ENCODE results near the gene JAG1. TPM values are rescaled to one million over a fixed set of nuclear protein-coding genes. Genes with fewer than 3 reads are reported as not detected.

Gene JAG1
- total and polyA plus RNA-seq, 8 donors = 31.2 to 70.8 (median 57.8) TPM

GRCh38 chr20:10603971-10604864 lies 69.6 kb downstream of the JAG1 start:
- H3K4me3 ChIP-seq = no peak overlapping the region
- DNase-seq (peak in 1 of 4 donors; percentile 56), ATAC-seq (peak; percentile 90)
- peaks cover 6 to 15% of the 10 kb centered on the region in 2 donors for H3K4me1 ChIP-seq
- H3K27me3 ChIP-seq = no peaks in the 10 kb centered on the region
- peak overlapping the region; percentile 55 to 67 for H3K27ac ChIP-seq
- TF ChIP-seq, protein P1, sequence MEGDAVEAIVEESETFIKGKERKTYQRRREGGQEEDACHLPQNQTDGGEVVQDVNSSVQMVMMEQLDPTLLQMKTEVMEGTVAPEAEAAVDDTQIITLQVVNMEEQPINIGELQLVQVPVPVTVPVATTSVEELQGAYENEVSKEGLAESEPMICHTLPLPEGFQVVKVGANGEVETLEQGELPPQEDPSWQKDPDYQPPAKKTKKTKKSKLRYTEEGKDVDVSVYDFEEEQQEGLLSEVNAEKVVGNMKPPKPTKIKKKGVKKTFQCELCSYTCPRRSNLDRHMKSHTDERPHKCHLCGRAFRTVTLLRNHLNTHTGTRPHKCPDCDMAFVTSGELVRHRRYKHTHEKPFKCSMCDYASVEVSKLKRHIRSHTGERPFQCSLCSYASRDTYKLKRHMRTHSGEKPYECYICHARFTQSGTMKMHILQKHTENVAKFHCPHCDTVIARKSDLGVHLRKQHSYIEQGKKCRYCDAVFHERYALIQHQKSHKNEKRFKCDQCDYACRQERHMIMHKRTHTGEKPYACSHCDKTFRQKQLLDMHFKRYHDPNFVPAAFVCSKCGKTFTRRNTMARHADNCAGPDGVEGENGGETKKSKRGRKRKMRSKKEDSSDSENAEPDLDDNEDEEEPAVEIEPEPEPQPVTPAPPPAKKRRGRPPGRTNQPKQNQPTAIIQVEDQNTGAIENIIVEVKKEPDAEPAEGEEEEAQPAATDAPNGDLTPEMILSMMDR (IDR thresholded peaks at IDR 0.05) = no peak
- H3K36me3 ChIP-seq = no peaks in the 10 kb centered on the region
- no peaks in the 10 kb centered on the region for H3K9me3 ChIP-seq
- intact Hi-C loops (cut with DNase I) = no loop called here

DNA sequence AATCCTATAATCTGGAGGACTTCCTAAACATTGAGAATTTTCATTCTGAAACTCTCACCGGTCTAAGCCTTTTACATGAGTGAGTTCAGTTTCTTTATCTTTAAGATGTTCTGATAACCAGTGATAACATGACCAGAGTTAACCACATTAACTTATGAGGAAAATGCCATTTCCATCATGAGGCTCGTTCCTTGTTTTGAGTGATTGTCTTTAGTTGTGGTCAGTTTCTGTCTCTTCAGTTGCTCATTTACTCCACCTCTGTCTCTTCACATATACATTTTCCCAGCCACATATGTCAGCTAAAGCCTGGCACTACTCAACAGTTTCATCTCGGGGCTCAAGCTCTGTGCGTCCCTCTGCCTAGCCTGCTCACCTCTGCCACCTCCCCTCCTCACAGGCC lies 70.4 kb downstream of the JAG1 start:
- H3K4me1 ChIP-seq = peaks cover 6 to 15% of the 10 kb centered on the region in 2 donors
- no peak overlapping the region for H3K4me3 ChIP-seq
- ATAC-seq = no peak
- H3K36me3 ChIP-seq = no peaks in the 10 kb centered on the region
- TF ChIP-seq, protein P1 (IDR thresholded peaks at IDR 0.05) = no peak
- no peaks in the 10 kb centered on the region for H3K27me3 ChIP-seq
- no peaks in the 10 kb centered on the region for H3K9me3 ChIP-seq
- intact Hi-C loops (cut with DNase I) = no loop called here
- no peak for DNase-seq
- peak overlapping the region; percentile 55 to 67 for H3K27ac ChIP-seq

DNA sequence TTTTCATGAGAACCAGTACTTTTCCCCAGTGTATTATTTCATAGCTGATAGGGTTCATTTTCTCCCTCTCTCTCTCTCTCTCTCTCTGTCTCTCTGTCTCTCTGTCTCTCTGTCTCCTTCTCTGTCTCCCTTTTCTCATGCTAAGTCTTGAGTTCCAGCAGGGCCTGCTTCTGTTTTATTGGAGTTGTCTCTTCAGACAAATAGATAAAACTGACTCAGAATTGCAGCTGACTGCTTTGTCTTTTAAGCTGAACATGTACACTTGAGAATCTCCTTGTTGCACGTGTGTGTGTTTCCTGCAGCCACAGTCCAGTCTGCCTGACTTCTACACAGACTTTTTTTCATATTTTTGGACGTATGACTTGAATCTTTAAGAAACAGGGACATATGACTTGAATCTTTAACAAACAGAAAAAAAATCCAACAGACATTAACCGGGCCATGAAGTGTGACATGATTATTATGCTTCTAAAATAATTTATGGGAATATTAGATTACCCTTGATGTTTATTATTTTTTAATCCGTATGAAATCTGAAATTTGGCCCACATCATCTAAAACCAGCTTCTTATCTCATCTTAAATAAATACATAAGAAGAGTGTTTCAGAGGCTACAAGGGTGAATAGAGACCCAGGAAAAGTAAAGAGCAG lies 71.5 kb downstream of the JAG1 start:
- no peak for ATAC-seq
- Histone ChIP-seq H3K36me3 (no peaks in the 10 kb centered on the region), H3K27me3 (no peaks in the 10 kb centered on the region), H3K4me3 (no peak overlapping the region), H3K4me1 (peaks cover 6 to 15% of the 10 kb centered on the region in 2 donors), H3K27ac (no peak overlapping the region), H3K9me3 (no peaks in the 10 kb centered on the region)
- intact Hi-C loops (cut with DNase I) = no loop called here
- no peak for DNase-seq
- TF ChIP-seq, protein P1 (IDR thresholded peaks at IDR 0.05) = no peak

DNA sequence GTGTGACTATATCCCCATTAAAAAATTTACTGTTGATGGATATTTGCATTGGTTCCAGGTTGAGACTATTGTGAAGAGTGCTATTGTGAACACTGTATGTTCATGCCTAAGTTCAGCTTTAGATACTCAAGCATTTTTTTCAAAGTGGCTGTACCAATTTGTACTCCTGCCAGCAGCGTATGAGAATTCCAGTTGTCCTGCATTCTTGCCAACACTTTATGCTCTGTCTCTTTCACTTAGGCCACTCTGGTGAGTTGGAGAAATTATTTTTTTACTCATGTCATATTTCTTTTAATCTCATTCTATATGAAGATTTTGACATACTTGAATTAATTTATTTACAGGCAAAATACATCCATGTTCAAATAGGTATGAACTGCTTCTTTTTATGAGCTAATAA lies 76.2 kb downstream of the JAG1 start:
- Histone ChIP-seq H3K36me3 (no peaks in the 10 kb centered on the region), H3K27me3 (no peaks in the 10 kb centered on the region), H3K9me3 (no peaks in the 10 kb centered on the region), H3K27ac (no peak overlapping the region), H3K4me1 (peaks cover 0 to 4% of the 10 kb centered on the region in 2 donors), H3K4me3 (no peak overlapping the region)
- DNase-seq (no peak), ATAC-seq (no peak)
- intact Hi-C loops (cut with DNase I) = no loop called here
- TF ChIP-seq, protein P1 (IDR thresholded peaks at IDR 0.05) = no peak

DNA sequence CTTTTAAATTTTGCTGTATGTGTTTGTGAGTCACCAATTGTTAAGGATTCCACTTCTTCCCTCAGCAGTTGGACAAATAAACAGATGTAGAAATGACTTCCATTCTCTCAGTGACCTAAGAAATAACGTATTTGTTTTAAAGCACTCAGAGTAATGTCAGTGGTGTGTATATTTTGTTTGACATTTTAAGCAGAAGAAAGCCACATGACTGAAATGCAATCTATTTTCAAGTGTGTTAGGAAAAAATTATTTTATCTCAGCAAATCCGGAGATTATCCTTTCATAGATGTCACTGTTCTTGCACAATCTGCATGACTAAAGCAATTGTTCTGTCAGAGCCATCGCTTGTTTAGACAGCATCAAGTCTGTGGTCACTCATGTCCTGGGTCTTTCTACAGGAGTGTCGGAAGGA lies 77.1 kb downstream of the JAG1 start:
- intact Hi-C loops (cut with DNase I) = no loop called here
- Histone ChIP-seq H3K36me3 (no peaks in the 10 kb centered on the region), H3K27me3 (no peaks in the 10 kb centered on the region), H3K27ac (peak overlapping the region in 1 of 2 donors; percentile 22), H3K9me3 (no peaks in the 10 kb centered on the region), H3K4me1 (peaks cover 0 to 4% of the 10 kb centered on the region in 2 donors), H3K4me3 (no peak overlapping the region)
- ATAC-seq (peak; percentile 49), DNase-seq (no peak)
- TF ChIP-seq, protein P1 (IDR thresholded peaks at IDR 0.05) = no peak
